ENCODE results near the gene SPPL2A.

- no peak for TF ChIP-seq CTCF (IDR thresholded peaks at IDR 0.05; ENCODE audit: low read length)
- TF ChIP-seq EZH2 (IDR thresholded peaks at IDR 0.05; ENCODE audit: borderline replicate concordance, low read length), result no peak
Measured at GRCh38 chr15:50685191-50685975, 80.1 kb downstream of the SPPL2A start.

All from OCI-LY1 (cell line).